ENCODE data around the gene ANP32E.

The ANP32E gene

DNA sequence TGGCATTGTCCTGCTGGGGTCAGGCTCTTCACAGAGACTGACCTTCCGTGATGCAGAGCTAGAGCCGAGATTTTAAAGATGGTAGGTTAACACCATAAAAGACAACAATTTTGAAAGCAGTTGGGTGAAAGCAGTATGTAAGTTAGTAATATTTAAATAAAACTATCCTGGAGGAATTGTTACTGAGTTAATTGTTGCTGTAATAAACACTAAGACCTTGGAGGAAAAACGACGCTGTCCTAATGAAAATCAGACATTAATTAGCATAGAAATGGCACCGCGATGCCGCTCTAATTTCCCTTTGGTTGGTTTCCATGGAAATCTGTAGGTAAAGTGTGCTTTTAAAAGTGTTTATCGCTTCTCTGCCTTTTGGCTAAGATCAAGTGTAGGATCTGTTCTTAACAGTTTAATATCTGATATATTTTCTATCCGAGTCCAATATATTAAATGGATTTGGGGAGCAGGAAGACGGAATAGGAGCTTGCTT lies 745 bp upstream of the ANP32E start:
- peak overlapping the region; percentile 97 for H3K27ac ChIP-seq (replicated peaks)
- H3K4me3 ChIP-seq (replicated peaks; ENCODE audit: insufficient read depth, low read length) = peak overlapping the region; percentile 72
- no peak for TF ChIP-seq GABPA (IDR thresholded peaks at IDR 0.05; ENCODE audit: low read depth)
- no peaks in the 10 kb centered on the region for H3K27me3 ChIP-seq (ENCODE audit: insufficient read depth, poor library complexity, severe bottlenecking)
- no peak for DNase-seq (ENCODE audit: low read depth in 1 of 2, low spot score in 1 of 2)

DNA sequence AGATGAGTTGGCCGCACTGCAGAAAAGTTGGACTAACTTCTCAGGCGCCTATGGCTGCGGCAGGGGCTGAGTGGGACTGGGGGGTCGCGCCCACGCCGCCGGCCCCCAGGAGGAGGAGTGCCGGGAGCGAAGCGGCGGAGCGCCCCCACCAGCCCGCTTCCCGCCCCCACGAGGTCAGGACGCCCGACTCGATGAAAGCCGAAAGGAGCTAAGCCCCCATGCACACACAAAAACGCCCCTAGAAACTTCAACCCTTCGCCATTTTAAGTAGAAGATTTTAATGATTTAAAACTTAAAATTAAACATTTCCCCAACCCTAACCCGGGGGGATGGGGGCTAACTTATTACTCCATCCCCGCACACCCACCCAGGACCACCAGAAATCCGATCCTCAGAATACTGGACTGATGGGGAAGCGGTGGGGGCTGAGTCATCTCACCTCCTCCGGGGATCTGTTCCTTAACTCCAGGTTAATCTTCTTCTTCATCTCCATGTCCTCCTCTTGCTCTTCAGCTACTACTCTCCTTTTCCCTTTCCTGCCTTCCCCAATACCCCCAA lies 539 bp downstream of the ANP32E start:
- TF ChIP-seq, protein P1, sequence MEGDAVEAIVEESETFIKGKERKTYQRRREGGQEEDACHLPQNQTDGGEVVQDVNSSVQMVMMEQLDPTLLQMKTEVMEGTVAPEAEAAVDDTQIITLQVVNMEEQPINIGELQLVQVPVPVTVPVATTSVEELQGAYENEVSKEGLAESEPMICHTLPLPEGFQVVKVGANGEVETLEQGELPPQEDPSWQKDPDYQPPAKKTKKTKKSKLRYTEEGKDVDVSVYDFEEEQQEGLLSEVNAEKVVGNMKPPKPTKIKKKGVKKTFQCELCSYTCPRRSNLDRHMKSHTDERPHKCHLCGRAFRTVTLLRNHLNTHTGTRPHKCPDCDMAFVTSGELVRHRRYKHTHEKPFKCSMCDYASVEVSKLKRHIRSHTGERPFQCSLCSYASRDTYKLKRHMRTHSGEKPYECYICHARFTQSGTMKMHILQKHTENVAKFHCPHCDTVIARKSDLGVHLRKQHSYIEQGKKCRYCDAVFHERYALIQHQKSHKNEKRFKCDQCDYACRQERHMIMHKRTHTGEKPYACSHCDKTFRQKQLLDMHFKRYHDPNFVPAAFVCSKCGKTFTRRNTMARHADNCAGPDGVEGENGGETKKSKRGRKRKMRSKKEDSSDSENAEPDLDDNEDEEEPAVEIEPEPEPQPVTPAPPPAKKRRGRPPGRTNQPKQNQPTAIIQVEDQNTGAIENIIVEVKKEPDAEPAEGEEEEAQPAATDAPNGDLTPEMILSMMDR (IDR thresholded peaks at IDR 0.05; ENCODE audit: insufficient read depth, low read length) = no peak
- TF ChIP-seq GABPA (IDR thresholded peaks at IDR 0.05; ENCODE audit: low read depth) = no peak
- TF ChIP-seq POLR2AphosphoS5 (IDR thresholded peaks at IDR 0.05; ENCODE audit: low read depth) = no peak
- TF ChIP-seq, protein P2, sequence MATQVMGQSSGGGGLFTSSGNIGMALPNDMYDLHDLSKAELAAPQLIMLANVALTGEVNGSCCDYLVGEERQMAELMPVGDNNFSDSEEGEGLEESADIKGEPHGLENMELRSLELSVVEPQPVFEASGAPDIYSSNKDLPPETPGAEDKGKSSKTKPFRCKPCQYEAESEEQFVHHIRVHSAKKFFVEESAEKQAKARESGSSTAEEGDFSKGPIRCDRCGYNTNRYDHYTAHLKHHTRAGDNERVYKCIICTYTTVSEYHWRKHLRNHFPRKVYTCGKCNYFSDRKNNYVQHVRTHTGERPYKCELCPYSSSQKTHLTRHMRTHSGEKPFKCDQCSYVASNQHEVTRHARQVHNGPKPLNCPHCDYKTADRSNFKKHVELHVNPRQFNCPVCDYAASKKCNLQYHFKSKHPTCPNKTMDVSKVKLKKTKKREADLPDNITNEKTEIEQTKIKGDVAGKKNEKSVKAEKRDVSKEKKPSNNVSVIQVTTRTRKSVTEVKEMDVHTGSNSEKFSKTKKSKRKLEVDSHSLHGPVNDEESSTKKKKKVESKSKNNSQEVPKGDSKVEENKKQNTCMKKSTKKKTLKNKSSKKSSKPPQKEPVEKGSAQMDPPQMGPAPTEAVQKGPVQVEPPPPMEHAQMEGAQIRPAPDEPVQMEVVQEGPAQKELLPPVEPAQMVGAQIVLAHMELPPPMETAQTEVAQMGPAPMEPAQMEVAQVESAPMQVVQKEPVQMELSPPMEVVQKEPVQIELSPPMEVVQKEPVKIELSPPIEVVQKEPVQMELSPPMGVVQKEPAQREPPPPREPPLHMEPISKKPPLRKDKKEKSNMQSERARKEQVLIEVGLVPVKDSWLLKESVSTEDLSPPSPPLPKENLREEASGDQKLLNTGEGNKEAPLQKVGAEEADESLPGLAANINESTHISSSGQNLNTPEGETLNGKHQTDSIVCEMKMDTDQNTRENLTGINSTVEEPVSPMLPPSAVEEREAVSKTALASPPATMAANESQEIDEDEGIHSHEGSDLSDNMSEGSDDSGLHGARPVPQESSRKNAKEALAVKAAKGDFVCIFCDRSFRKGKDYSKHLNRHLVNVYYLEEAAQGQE (IDR thresholded peaks at IDR 0.05; ENCODE audit: insufficient replicate concordance, low read depth) = no peak
- no peak for TF ChIP-seq SPI1 (IDR thresholded peaks at IDR 0.05; ENCODE audit: borderline replicate concordance, low read depth)
- Histone ChIP-seq H3K4me3 (replicated peaks; ENCODE audit: insufficient read depth, low read length) (peak overlapping the region; percentile 72), H3K27ac (replicated peaks) (peak overlapping the region; percentile 97), H3K27me3 (ENCODE audit: insufficient read depth, poor library complexity, severe bottlenecking) (no peaks in the 10 kb centered on the region)
- no peak for DNase-seq (ENCODE audit: low read depth in 1 of 2, low spot score in 1 of 2)

DNA sequence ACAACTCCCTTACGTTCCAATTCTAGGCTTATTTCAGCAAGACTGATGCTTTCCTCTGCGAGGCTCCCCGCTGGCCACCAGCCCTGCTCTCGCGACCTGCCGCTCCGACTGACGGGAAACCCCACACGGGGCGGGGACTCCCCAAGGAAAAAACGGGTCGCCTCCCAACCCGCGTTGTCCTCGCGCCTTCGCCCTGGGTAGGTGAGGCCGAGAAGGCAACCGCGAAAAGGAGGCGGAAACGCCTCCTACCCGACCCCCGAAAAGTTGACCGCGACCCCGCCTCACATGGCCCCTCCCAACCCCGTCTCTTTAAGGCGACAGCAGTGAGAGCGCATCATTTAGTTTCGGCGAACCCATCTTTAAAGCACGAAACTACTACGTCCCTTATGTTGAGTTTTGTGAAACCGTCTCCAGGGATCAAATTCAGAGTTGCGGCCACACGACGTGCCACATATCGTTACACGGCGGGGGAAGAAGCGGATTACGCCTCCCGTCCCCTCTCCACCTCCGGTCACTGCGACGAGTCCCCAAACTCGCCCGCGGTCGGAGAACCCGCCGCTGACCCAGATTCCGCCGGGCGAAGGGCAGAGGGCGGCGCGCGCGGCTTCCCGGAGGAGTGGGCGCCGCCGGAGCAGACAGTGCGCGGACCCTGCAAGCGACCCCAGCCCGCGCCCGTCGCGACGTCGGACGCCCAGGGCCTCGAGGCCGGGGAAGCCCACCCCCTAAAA lies 1.2 kb downstream of the ANP32E start:
- H3K27me3 ChIP-seq (ENCODE audit: insufficient read depth, poor library complexity, severe bottlenecking) = no peaks in the 10 kb centered on the region
- TF ChIP-seq, protein P1 (IDR thresholded peaks at IDR 0.05; ENCODE audit: insufficient read depth, low read length) = no peak
- TF ChIP-seq GABPA (IDR thresholded peaks at IDR 0.05; ENCODE audit: low read depth) = no peak
- TF ChIP-seq SPI1 (IDR thresholded peaks at IDR 0.05; ENCODE audit: borderline replicate concordance, low read depth) = no peak
- TF ChIP-seq POLR2AphosphoS5 (IDR thresholded peaks at IDR 0.05; ENCODE audit: low read depth) = peak; percentile 72; the same call in 1 of the 2 replicates
- TF ChIP-seq, protein P2 (IDR thresholded peaks at IDR 0.05; ENCODE audit: insufficient replicate concordance, low read depth) = peak; percentile 45
- peak overlapping the region; percentile 97 for H3K27ac ChIP-seq (replicated peaks)
- DNase-seq (ENCODE audit: low read depth in 1 of 2, low spot score in 1 of 2) = peak; percentile 85 to 88
- peak overlapping the region; percentile 72 for H3K4me3 ChIP-seq (replicated peaks; ENCODE audit: insufficient read depth, low read length)

DNA sequence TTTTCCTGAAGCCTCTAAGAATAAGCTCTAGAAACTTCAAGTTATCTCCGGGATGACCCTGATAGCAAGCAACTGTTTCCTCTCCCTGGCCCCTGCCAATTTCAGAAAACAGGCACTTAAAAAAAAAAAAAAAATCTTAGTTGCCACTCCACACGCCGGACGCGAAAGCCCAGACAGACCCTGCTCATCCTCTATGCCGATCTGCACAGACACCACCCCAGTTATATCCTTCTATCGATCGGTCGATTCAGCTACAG lies 1.7 kb downstream of the ANP32E start:
- H3K27ac ChIP-seq (replicated peaks) = peak overlapping the region; percentile 97

More for the DNA sequence above, 1.7 kb downstream of the ANP32E start:
- no peak for DNase-seq (ENCODE audit: low read depth in 1 of 2, low spot score in 1 of 2)
- Histone ChIP-seq H3K27me3 (ENCODE audit: insufficient read depth, poor library complexity, severe bottlenecking) (no peaks in the 10 kb centered on the region), H3K4me3 (replicated peaks; ENCODE audit: insufficient read depth, low read length) (peak overlapping the region; percentile 72)
- TF ChIP-seq POLR2AphosphoS5 (IDR thresholded peaks at IDR 0.05; ENCODE audit: low read depth) (no peak), SPI1 (IDR thresholded peaks at IDR 0.05; ENCODE audit: borderline replicate concordance, low read depth) (no peak), GABPA (IDR thresholded peaks at IDR 0.05; ENCODE audit: low read depth) (no peak)
- TF ChIP-seq, protein P1 (IDR thresholded peaks at IDR 0.05; ENCODE audit: insufficient read depth, low read length) = no peak
- TF ChIP-seq, protein P2 (IDR thresholded peaks at IDR 0.05; ENCODE audit: insufficient replicate concordance, low read depth) = no peak
